Measurements from ENCODE around the gene OTOG.

OTOG gene

DNA sequence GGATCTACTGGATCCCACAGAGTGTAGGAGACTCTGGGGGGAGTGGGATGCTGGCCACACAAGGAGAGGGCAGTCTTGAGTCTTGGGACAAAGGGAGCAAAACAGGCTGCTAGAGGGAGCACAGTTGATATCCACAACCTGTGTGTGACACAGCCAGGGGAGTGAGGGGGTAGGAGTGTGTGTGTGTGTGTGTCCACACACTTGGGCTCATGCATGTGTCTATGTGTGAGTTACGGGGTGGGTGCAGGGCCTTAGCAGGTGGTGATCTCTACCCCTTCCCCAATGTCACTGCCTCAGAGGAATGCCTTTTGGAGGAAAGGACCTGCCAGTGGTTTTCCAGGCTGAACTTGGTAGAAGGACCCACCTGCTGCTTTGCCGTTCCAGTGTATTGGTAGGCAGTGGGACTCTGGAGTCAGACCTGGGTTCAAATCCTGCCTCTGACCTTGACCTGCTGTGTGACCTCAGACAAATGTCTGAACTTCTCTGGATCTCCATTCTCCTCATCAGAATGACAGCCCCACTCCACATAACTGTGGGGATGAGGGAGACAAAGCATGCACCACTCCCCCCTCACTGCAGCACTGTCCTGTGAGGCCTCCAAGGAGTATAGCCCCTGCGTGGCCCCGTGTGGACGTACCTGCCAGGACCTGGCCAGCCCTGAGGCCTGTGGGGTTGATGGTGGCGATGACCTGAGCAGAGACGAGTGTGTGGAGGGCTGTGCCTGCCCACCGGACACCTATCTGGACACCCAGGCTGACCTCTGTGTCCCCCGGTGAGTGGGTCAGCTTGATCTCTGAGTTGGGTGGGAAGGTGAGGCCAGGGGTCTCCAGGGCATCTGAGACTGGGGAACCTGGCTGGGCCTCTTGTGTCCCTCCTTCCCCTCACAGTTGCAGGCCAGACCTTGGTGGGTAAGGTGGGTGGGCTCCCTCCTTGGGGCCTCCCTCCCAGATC lies 27.4 kb downstream of the OTOG start:
- TF ChIP-seq CTCF (conservative IDR thresholded peaks at IDR 0.05; ENCODE audit: low read depth, low read length): no peak
- DNase-seq (ENCODE audit: low read depth): no peak
- H3K4me3 ChIP-seq (ENCODE audit: low read depth, low read length): no peak overlapping the region

DNA sequence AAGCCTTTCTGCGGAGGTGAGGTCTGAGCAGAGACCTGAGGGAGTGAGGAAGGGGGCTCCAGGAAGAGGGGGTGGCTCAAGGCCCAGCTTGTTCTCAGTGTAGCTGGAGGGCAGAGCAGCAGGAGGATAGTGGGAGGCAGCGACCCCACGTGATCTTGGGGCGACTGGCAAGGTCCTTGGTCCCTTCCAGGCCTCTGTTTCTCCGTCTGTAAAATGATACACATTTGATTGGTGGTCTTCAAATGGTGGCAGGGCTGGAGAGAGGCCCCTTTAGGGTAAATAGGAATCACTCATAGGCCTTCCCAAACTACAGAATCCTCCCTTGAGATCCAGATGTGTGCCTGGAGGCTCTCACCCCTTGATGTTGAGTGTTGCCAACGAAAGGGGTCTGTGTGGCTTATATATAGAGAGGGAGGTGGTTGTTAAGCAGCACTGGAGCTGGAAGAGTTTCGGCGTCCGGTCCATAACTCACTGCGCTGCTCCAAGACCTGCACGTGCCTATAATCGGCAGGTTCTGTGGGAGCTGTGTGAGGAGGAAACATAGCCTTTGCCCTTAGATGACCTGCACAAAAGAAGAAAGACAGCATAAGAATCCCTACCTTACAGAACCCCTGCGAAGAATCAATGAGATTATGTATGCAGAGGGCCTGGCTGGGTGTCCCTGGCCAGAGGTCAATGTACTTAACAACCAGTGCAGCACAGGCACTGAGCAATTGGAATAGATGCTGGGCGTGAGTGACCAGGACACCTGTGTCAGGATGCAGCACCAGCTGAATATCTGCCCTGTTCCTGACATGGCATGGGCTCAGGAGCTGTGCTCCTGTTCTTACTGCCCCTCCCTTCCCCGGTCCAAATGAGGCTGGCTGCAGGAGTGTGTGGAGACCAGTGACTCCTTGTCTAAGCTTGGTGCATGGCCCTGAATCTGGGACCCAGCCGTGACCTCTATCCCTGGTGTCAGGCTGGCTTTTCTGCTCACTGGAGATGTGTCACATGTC lies 28.7 kb downstream of the OTOG start:
- no peak for TF ChIP-seq CTCF (conservative IDR thresholded peaks at IDR 0.05; ENCODE audit: low read depth, low read length)
- DNase-seq (ENCODE audit: low read depth): no peak
- H3K4me3 ChIP-seq (ENCODE audit: low read depth, low read length): no peak overlapping the region

DNA sequence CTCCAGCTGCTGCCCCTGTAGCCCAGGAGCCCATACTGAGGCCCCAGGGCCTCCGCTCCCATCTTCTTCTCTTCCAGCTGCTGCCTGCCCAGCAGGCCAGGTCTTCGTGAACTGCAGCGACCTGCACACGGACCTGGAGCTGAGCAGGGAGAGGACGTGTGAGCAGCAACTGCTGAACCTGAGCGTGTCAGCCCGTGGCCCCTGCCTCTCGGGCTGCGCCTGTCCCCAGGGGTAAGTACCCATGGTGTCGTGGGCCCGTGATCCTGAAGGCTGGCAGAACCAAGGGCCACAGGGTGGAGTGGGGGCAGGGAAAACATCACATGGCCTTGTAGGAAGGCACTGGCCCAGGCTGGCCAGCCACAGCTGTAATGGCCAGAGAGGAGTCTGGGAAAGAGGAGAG lies 31.2 kb downstream of the OTOG start:
- no peak overlapping the region for H3K4me3 ChIP-seq (ENCODE audit: low read depth, low read length)
- no peak for DNase-seq (ENCODE audit: low read depth)
- TF ChIP-seq CTCF (conservative IDR thresholded peaks at IDR 0.05; ENCODE audit: low read depth, low read length): no peak

GRCh38 chr11:17578958-17579357 lies 31.9 kb downstream of the OTOG start:
- DNase-seq (ENCODE audit: low read depth): no peak
- no peak for TF ChIP-seq CTCF (conservative IDR thresholded peaks at IDR 0.05; ENCODE audit: low read depth, low read length)
- no peak overlapping the region for H3K4me3 ChIP-seq (ENCODE audit: low read depth, low read length)

- no peak overlapping the region for H3K4me3 ChIP-seq (ENCODE audit: low read depth, low read length)
- DNase-seq (ENCODE audit: low read depth): no peak
- TF ChIP-seq CTCF (conservative IDR thresholded peaks at IDR 0.05; ENCODE audit: low read depth, low read length): no peak
These were observed 32.4 kb downstream of the OTOG start for GRCh38 chr11:17579451-17579850.

DNA sequence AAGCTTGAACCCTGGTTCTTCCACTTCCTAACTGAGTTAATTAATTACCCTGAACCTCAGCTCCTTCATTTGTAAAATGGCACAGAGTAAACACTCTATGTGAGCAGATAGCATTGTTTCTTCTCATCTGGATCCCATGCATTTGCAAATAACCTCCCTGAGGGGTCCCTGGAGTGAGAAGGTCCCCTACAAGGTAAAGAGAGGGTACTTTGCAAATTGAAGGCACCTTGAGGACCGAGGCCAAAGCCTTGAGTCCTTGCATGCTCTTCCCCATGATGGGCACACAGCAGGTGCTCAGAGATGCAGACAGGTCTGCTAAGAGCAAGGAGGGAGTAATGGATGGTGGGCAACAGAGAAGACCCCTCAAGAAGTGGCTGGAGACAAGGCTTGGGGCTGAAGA lies 33.2 kb downstream of the OTOG start:
- no peak for DNase-seq (ENCODE audit: low read depth)
- no peak for TF ChIP-seq CTCF (conservative IDR thresholded peaks at IDR 0.05; ENCODE audit: low read depth, low read length)
- no peak overlapping the region for H3K4me3 ChIP-seq (ENCODE audit: low read depth, low read length)
